ENCODE measurements around the gene RASL10A. TPM values are rescaled to one million over a fixed set of nuclear protein-coding genes. Genes with fewer than 3 reads are reported as not detected.
"Not testable (repeated sequence)": the region's sequence is repeated elsewhere in the genome, so short reads cannot be mapped to it uniquely, and the experiment has no call there.

Gene RASL10A
- total RNA-seq, 2 donors from 2014 or later, result 0.42 to 1.3 TPM

GRCh38 chr22:29345932-29346331 is 30.4 kb upstream of the RASL10A start:
- Histone ChIP-seq H3K27me3 (no peaks in the 10 kb centered on the region), H3K9me3 (no peaks in the 10 kb centered on the region), H3K4me1 (no peaks in the 10 kb centered on the region), H3K27ac (no peak overlapping the region), H3K36me3 (peaks cover 18% of the 10 kb centered on the region), H3K4me3 (no peak overlapping the region), H3K9ac (ENCODE audit: low read depth in 2 of 2, low read length in 2 of 2) (no peak overlapping the region)
- DNase-seq, result no peak
- intact Hi-C loops (cut with DNase I), result no loop called here
- no peak for TF ChIP-seq CTCF (IDR thresholded peaks at IDR 0.05)

GRCh38 chr22:29344889-29345288 is 29.4 kb upstream of the RASL10A start:
- H3K27ac ChIP-seq; H3K9ac ChIP-seq (ENCODE audit: low read depth in 2 of 2, low read length in 2 of 2); intact Hi-C loops (cut with DNase I); H3K27me3 ChIP-seq; DNase-seq; H3K9me3 ChIP-seq; H3K4me3 ChIP-seq; H3K4me1 ChIP-seq: not testable (repeated sequence)
- peaks cover 18% of the 10 kb centered on the region for H3K36me3 ChIP-seq

- Histone ChIP-seq H3K36me3 (peaks cover 26% of the 10 kb centered on the region), H3K27me3 (no peaks in the 10 kb centered on the region), H3K9me3 (no peaks in the 10 kb centered on the region), H3K9ac (ENCODE audit: low read depth in 2 of 2, low read length in 2 of 2) (no peak overlapping the region), H3K27ac (no peak overlapping the region), H3K4me3 (no peak overlapping the region), H3K4me1 (no peaks in the 10 kb centered on the region)
- DNase-seq, result no peak
- intact Hi-C loops (cut with DNase I), result no loop called here
- no peak for TF ChIP-seq CTCF (IDR thresholded peaks at IDR 0.05)
Measured at GRCh38 chr22:29344137-29344536, 28.6 kb upstream of the RASL10A start.

GRCh38 chr22:29343313-29343805 is 27.9 kb upstream of the RASL10A start:
- no peaks in the 10 kb centered on the region for H3K4me1 ChIP-seq

GRCh38 chr22:29342577-29343312 is 27.2 kb upstream of the RASL10A start:
- H3K36me3 ChIP-seq, result peaks cover 32% of the 10 kb centered on the region
- no peak overlapping the region for H3K27ac ChIP-seq
- no peak overlapping the region for H3K4me3 ChIP-seq
- H3K9me3 ChIP-seq, result no peaks in the 10 kb centered on the region
- H3K27me3 ChIP-seq, result no peaks in the 10 kb centered on the region
- H3K9ac ChIP-seq (ENCODE audit: low read depth in 2 of 2, low read length in 2 of 2), result no peak overlapping the region
- no peaks in the 10 kb centered on the region for H3K4me1 ChIP-seq
- intact Hi-C loops (cut with DNase I), result no loop called here
- DNase-seq, result no peak
- TF ChIP-seq CTCF (IDR thresholded peaks at IDR 0.05), result no peak

More at GRCh38 chr22:29343313-29343805, 27.9 kb upstream of the RASL10A start:
- DNase-seq, result no peak
- no peak overlapping the region for H3K27ac ChIP-seq
- H3K9me3 ChIP-seq, result no peaks in the 10 kb centered on the region
- intact Hi-C loops (cut with DNase I), result no loop called here
- no peaks in the 10 kb centered on the region for H3K27me3 ChIP-seq
- no peak for TF ChIP-seq CTCF (IDR thresholded peaks at IDR 0.05)
- no peak overlapping the region for H3K9ac ChIP-seq (ENCODE audit: low read depth in 2 of 2, low read length in 2 of 2)
- peaks cover 32% of the 10 kb centered on the region for H3K36me3 ChIP-seq
- no peak overlapping the region for H3K4me3 ChIP-seq

GRCh38 chr22:29342177-29342576 is 26.7 kb upstream of the RASL10A start:
- no peak for TF ChIP-seq CTCF (IDR thresholded peaks at IDR 0.05)
- Histone ChIP-seq H3K4me3 (no peak overlapping the region), H3K9ac (ENCODE audit: low read depth in 2 of 2, low read length in 2 of 2) (no peak overlapping the region), H3K9me3 (no peaks in the 10 kb centered on the region), H3K4me1 (no peaks in the 10 kb centered on the region), H3K36me3 (peaks cover 29% of the 10 kb centered on the region), H3K27ac (no peak overlapping the region), H3K27me3 (no peaks in the 10 kb centered on the region)
- DNase-seq, result no peak
- intact Hi-C loops (cut with DNase I), result no loop called here
